ENCODE data around the gene NECTIN1.

The NECTIN1 gene

GRCh38 chr11:119641983-119642745, 86.8 kb downstream of the NECTIN1 start:
- H3K27ac ChIP-seq (ENCODE audit: low read depth, low read length), result no peak overlapping the region
- H3K36me3 ChIP-seq (ENCODE audit: insufficient read depth, low read length), result no peaks in the 10 kb centered on the region
- no peaks in the 10 kb centered on the region for H3K9me3 ChIP-seq (ENCODE audit: low read length)
- H3K4me3 ChIP-seq (ENCODE audit: low read depth in 1 of 2, low read length in 2 of 2), result no peak overlapping the region
- H3K27me3 ChIP-seq (ENCODE audit: control insufficient read depth in 1 of 2, insufficient read depth in 2 of 2, low read length in 2 of 2), result peaks cover 0 to 4% of the 10 kb centered on the region in 2 donors
- no peak overlapping the region for H3K9ac ChIP-seq (ENCODE audit: low read length)
- H3K4me1 ChIP-seq (ENCODE audit: insufficient read depth, low read length), result no peaks in the 10 kb centered on the region

- Histone ChIP-seq H3K9me3 (ENCODE audit: low read length) (no peaks in the 10 kb centered on the region), H3K27me3 (ENCODE audit: control insufficient read depth in 1 of 2, insufficient read depth in 2 of 2, low read length in 2 of 2) (peaks cover 0 to 4% of the 10 kb centered on the region in 2 donors), H3K9ac (ENCODE audit: low read length) (no peak overlapping the region), H3K27ac (ENCODE audit: low read depth, low read length) (no peak overlapping the region), H3K36me3 (ENCODE audit: insufficient read depth, low read length) (no peaks in the 10 kb centered on the region), H3K4me1 (ENCODE audit: insufficient read depth, low read length) (no peaks in the 10 kb centered on the region), H3K4me3 (ENCODE audit: low read depth in 1 of 2, low read length in 2 of 2) (no peak overlapping the region)
These were observed 88.5 kb downstream of the NECTIN1 start for GRCh38 chr11:119640541-119640940.

- Histone ChIP-seq H3K27me3 (ENCODE audit: control insufficient read depth in 1 of 2, insufficient read depth in 2 of 2, low read length in 2 of 2) (peaks cover 0 to 4% of the 10 kb centered on the region in 2 donors), H3K9me3 (ENCODE audit: low read length) (no peaks in the 10 kb centered on the region), H3K36me3 (ENCODE audit: insufficient read depth, low read length) (no peaks in the 10 kb centered on the region), H3K27ac (ENCODE audit: low read depth, low read length) (no peak overlapping the region), H3K9ac (ENCODE audit: low read length) (no peak overlapping the region), H3K4me1 (ENCODE audit: insufficient read depth, low read length) (no peaks in the 10 kb centered on the region), H3K4me3 (ENCODE audit: low read depth in 1 of 2, low read length in 2 of 2) (no peak overlapping the region)
These were observed 89.3 kb downstream of the NECTIN1 start for GRCh38 chr11:119639642-119640205.

- H3K27me3 ChIP-seq (ENCODE audit: control insufficient read depth in 1 of 2, insufficient read depth in 2 of 2, low read length in 2 of 2), result peaks cover 0 to 4% of the 10 kb centered on the region in 2 donors
- H3K9ac ChIP-seq (ENCODE audit: low read length), result no peak overlapping the region
- H3K27ac ChIP-seq (ENCODE audit: low read depth, low read length), result no peak overlapping the region
- no peaks in the 10 kb centered on the region for H3K4me1 ChIP-seq (ENCODE audit: insufficient read depth, low read length)
- H3K9me3 ChIP-seq (ENCODE audit: low read length), result no peaks in the 10 kb centered on the region
- H3K36me3 ChIP-seq (ENCODE audit: insufficient read depth, low read length), result no peaks in the 10 kb centered on the region
- no peak overlapping the region for H3K4me3 ChIP-seq (ENCODE audit: low read depth in 1 of 2, low read length in 2 of 2)
These were observed 90.1 kb downstream of the NECTIN1 start for GRCh38 chr11:119638851-119639250.

- Histone ChIP-seq H3K9ac (ENCODE audit: low read length) (no peak overlapping the region), H3K27ac (ENCODE audit: low read depth, low read length) (no peak overlapping the region), H3K4me1 (ENCODE audit: insufficient read depth, low read length) (no peaks in the 10 kb centered on the region), H3K4me3 (ENCODE audit: low read depth in 1 of 2, low read length in 2 of 2) (no peak overlapping the region), H3K27me3 (ENCODE audit: control insufficient read depth in 1 of 2, insufficient read depth in 2 of 2, low read length in 2 of 2) (peaks cover 0 to 4% of the 10 kb centered on the region in 2 donors), H3K9me3 (ENCODE audit: low read length) (no peaks in the 10 kb centered on the region), H3K36me3 (ENCODE audit: insufficient read depth, low read length) (no peaks in the 10 kb centered on the region)
These were observed 91.5 kb downstream of the NECTIN1 start for GRCh38 chr11:119637481-119637880.

- no peaks in the 10 kb centered on the region for H3K36me3 ChIP-seq (ENCODE audit: insufficient read depth, low read length)
- no peak overlapping the region for H3K9ac ChIP-seq (ENCODE audit: low read length)
- H3K27me3 ChIP-seq (ENCODE audit: control insufficient read depth in 1 of 2, insufficient read depth in 2 of 2, low read length in 2 of 2), result peaks cover 0 to 4% of the 10 kb centered on the region in 2 donors
- no peaks in the 10 kb centered on the region for H3K4me1 ChIP-seq (ENCODE audit: insufficient read depth, low read length)
- no peaks in the 10 kb centered on the region for H3K9me3 ChIP-seq (ENCODE audit: low read length)
- no peak overlapping the region for H3K27ac ChIP-seq (ENCODE audit: low read depth, low read length)
- H3K4me3 ChIP-seq (ENCODE audit: low read depth in 1 of 2, low read length in 2 of 2), result no peak overlapping the region
These were observed 93.2 kb downstream of the NECTIN1 start for GRCh38 chr11:119635776-119636175.

- no peaks in the 10 kb centered on the region for H3K9me3 ChIP-seq (ENCODE audit: low read length)
- no peak overlapping the region for H3K9ac ChIP-seq (ENCODE audit: low read length)
- H3K4me3 ChIP-seq (ENCODE audit: low read depth in 1 of 2, low read length in 2 of 2), result no peak overlapping the region
- H3K27ac ChIP-seq (ENCODE audit: low read depth, low read length), result no peak overlapping the region
- no peaks in the 10 kb centered on the region for H3K4me1 ChIP-seq (ENCODE audit: insufficient read depth, low read length)
- H3K27me3 ChIP-seq (ENCODE audit: control insufficient read depth in 1 of 2, insufficient read depth in 2 of 2, low read length in 2 of 2), result peaks cover 0 to 4% of the 10 kb centered on the region in 2 donors
- no peaks in the 10 kb centered on the region for H3K36me3 ChIP-seq (ENCODE audit: insufficient read depth, low read length)
These were observed 93.8 kb downstream of the NECTIN1 start for GRCh38 chr11:119635041-119635740.

GRCh38 chr11:119634301-119634700, 94.7 kb downstream of the NECTIN1 start:
- no peak overlapping the region for H3K4me3 ChIP-seq (ENCODE audit: low read depth in 1 of 2, low read length in 2 of 2)
- H3K9me3 ChIP-seq (ENCODE audit: low read length), result no peaks in the 10 kb centered on the region
- no peak overlapping the region for H3K9ac ChIP-seq (ENCODE audit: low read length)
- H3K27me3 ChIP-seq (ENCODE audit: control insufficient read depth in 1 of 2, insufficient read depth in 2 of 2, low read length in 2 of 2), result peaks cover 0 to 4% of the 10 kb centered on the region in 2 donors
- no peak overlapping the region for H3K27ac ChIP-seq (ENCODE audit: low read depth, low read length)
- H3K4me1 ChIP-seq (ENCODE audit: insufficient read depth, low read length), result no peaks in the 10 kb centered on the region
- no peaks in the 10 kb centered on the region for H3K36me3 ChIP-seq (ENCODE audit: insufficient read depth, low read length)

- Histone ChIP-seq H3K27me3 (ENCODE audit: control insufficient read depth in 1 of 2, insufficient read depth in 2 of 2, low read length in 2 of 2) (peaks cover 0 to 4% of the 10 kb centered on the region in 2 donors), H3K4me1 (ENCODE audit: insufficient read depth, low read length) (no peaks in the 10 kb centered on the region)
These were observed 99.0 kb downstream of the NECTIN1 start for GRCh38 chr11:119629834-119630624.

GRCh38 chr11:119629085-119629484, 99.9 kb downstream of the NECTIN1 start:
- H3K27me3 ChIP-seq (ENCODE audit: control insufficient read depth in 1 of 2, insufficient read depth in 2 of 2, low read length in 2 of 2), result peaks cover 0 to 4% of the 10 kb centered on the region in 2 donors

More at GRCh38 chr11:119629834-119630624, 99.0 kb downstream of the NECTIN1 start:
- Histone ChIP-seq H3K9ac (ENCODE audit: low read length) (no peak overlapping the region), H3K9me3 (ENCODE audit: low read length) (no peaks in the 10 kb centered on the region), H3K27ac (ENCODE audit: low read depth, low read length) (no peak overlapping the region), H3K4me3 (ENCODE audit: low read depth in 1 of 2, low read length in 2 of 2) (no peak overlapping the region), H3K36me3 (ENCODE audit: insufficient read depth, low read length) (no peaks in the 10 kb centered on the region)

GRCh38 chr11:119627286-119627685, 101.7 kb downstream of the NECTIN1 start:
- H3K36me3 ChIP-seq (ENCODE audit: insufficient read depth, low read length), result no peaks in the 10 kb centered on the region
- H3K4me1 ChIP-seq (ENCODE audit: insufficient read depth, low read length), result no peaks in the 10 kb centered on the region
- H3K4me3 ChIP-seq (ENCODE audit: low read depth in 1 of 2, low read length in 2 of 2), result no peak overlapping the region
- no peaks in the 10 kb centered on the region for H3K9me3 ChIP-seq (ENCODE audit: low read length)
- no peak overlapping the region for H3K27ac ChIP-seq (ENCODE audit: low read depth, low read length)
- H3K9ac ChIP-seq (ENCODE audit: low read length), result no peak overlapping the region
- peaks cover 0 to 4% of the 10 kb centered on the region in 2 donors for H3K27me3 ChIP-seq (ENCODE audit: control insufficient read depth in 1 of 2, insufficient read depth in 2 of 2, low read length in 2 of 2)

More at GRCh38 chr11:119629085-119629484, 99.9 kb downstream of the NECTIN1 start:
- no peak overlapping the region for H3K9ac ChIP-seq (ENCODE audit: low read length)
- no peaks in the 10 kb centered on the region for H3K4me1 ChIP-seq (ENCODE audit: insufficient read depth, low read length)
- no peaks in the 10 kb centered on the region for H3K36me3 ChIP-seq (ENCODE audit: insufficient read depth, low read length)
- no peak overlapping the region for H3K27ac ChIP-seq (ENCODE audit: low read depth, low read length)
- H3K9me3 ChIP-seq (ENCODE audit: low read length), result no peaks in the 10 kb centered on the region
- H3K4me3 ChIP-seq (ENCODE audit: low read depth in 1 of 2, low read length in 2 of 2), result no peak overlapping the region

Data from muscle layer of colon (tissue), 2 donors.